NOMO-1 treated with dmso at 0.1 percent for 144 hours (cell line): Measurements from ENCODE around the gene PDS5A.
"Not testable (repeated sequence)": the region's sequence is repeated elsewhere in the genome, so short reads cannot be mapped to it uniquely, and the experiment has no call there.

ENCODE experiments used
- DNase-seq: peaks from one replicate; lab custom pipeline; 2025; ENCODE audit not compliant: unreplicated experiment; lab: John Stamatoyannopoulos, UW

Gene PDS5A, protein sequence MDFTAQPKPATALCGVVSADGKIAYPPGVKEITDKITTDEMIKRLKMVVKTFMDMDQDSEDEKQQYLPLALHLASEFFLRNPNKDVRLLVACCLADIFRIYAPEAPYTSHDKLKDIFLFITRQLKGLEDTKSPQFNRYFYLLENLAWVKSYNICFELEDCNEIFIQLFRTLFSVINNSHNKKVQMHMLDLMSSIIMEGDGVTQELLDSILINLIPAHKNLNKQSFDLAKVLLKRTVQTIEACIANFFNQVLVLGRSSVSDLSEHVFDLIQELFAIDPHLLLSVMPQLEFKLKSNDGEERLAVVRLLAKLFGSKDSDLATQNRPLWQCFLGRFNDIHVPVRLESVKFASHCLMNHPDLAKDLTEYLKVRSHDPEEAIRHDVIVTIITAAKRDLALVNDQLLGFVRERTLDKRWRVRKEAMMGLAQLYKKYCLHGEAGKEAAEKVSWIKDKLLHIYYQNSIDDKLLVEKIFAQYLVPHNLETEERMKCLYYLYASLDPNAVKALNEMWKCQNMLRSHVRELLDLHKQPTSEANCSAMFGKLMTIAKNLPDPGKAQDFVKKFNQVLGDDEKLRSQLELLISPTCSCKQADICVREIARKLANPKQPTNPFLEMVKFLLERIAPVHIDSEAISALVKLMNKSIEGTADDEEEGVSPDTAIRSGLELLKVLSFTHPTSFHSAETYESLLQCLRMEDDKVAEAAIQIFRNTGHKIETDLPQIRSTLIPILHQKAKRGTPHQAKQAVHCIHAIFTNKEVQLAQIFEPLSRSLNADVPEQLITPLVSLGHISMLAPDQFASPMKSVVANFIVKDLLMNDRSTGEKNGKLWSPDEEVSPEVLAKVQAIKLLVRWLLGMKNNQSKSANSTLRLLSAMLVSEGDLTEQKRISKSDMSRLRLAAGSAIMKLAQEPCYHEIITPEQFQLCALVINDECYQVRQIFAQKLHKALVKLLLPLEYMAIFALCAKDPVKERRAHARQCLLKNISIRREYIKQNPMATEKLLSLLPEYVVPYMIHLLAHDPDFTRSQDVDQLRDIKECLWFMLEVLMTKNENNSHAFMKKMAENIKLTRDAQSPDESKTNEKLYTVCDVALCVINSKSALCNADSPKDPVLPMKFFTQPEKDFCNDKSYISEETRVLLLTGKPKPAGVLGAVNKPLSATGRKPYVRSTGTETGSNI (N-terminal part only)

DNA sequence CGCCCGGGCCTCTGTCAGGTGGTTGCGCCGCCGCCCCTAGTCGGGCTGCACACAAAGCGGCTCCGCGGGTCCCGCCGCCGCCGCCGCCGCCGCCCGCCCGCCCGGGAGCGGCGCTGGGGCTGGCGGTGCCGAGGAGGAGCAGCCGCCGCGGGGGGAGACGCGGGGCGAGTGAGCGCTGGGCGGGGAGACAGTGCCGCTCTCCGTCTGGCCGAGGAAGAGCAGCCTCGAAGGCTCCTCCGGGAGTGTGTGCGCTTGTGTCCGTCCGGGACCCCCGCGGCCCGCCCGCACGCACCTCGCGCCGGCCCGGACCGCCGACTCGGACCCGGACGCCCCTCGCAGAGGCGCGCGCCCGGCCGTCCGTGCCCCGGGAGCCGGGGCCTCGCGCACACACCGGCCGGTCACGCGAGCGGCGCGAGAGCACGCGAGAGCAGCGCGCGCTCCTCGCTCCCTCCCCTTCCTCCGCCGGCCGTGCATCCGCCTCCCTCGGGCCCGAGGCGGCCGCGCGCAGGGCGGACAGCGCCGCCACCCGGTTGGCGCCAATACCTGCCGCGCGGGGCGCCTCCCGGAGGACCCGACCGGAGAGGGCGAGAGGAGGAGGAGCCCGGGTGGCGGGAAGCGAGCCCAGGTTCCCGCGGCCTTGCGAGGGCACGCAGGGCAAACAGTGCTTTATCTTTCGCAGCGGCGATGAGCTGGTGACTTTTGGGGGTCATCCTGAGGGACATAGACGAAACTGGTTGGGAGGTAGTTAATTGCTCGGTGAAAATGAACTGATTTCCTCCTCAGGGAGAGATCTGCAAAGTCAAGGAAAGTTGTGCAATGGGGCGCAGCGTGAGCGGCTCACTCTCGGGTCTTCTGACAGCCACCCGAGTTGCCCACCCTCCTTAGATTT, at the start of gene PDS5A:
PDS5A (minus strand) TSS at position 423 of the 889 bp plus-strand sequence. CDS start 1,334 bp downstream, outside the sequence.
- DNase-seq, result peak; percentile 91

DNA sequence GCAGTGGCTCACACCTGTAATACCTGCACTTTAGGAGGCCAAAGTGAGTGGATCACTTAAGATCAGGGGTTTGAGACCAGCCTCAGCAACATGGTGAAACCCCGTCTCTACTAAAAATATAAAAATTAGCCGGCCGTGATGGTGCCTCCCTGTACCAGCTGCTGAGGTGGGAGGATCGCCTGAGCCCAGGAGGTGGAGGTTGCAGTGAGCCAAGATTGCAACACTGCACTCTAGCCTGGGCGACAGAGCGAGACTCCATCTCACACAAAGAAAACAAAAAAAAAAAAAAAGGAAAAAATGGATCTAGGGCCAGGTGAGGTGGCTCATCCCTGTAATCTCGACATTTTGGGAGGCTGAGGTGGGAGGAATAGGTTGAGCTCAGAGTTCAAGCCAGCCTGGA, 46.3 kb upstream of the PDS5A start:
- DNase-seq, result not testable (repeated sequence)

DNA sequence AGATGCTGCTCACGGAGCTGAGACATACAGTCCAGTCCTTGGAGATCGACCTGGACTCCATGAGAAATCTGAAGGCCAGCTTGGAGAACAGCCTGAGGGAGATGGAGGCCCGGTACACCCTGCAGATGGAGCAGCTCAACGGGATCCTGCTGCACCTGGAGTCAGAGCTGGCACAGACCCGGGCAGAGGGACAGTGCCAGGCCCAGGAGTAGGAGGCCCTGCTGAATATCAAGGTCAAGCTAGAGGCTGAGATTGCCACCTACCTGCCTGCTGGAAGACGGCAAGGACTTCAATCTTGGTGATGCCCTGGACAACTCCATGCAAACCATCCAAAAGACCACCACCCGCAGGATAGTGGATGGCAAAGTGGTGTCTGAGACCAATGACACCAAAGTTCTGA, 43.4 kb upstream of the PDS5A start:
- not testable (repeated sequence) for DNase-seq

DNA sequence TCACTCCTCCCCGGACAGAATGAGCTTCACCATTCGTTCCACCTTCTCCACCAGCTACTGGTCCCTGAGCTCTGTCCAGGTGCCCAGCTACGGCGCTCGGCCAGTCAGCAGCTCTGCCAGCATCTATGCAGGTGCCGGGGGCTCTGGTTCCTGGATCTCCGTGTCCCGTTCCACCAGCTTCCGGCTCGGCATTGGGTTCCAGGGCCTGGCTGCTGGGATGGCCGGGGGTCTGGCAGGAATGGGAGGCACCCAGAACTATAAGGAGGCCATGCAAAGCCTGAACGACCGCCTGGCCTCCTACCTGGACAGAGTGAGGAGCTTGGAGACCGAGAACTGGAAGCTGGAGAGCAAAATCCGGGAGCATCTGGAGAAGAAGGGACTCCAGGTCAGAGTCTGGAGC, 42.5 kb upstream of the PDS5A start:
- no peak for DNase-seq

DNA sequence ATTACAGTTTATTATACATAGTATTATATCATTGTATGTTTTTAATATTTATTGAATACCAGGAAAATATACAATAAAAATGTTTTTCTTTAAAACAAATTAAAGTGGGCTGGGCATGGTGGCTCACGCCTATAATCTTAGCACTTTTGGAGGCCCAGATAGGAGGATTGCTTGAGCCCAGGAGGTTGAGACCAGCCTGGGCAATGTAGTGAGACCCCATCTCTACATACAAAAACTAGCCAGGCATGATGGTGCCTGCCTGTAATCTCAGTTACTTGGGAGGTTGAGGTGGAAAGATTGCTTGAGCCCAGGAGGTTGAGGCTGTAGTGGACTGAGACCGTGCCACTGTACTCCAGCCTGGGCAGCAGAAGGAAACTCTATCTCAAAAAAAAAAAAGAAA, 38.3 kb upstream of the PDS5A start:
- DNase-seq, result no peak

DNA sequence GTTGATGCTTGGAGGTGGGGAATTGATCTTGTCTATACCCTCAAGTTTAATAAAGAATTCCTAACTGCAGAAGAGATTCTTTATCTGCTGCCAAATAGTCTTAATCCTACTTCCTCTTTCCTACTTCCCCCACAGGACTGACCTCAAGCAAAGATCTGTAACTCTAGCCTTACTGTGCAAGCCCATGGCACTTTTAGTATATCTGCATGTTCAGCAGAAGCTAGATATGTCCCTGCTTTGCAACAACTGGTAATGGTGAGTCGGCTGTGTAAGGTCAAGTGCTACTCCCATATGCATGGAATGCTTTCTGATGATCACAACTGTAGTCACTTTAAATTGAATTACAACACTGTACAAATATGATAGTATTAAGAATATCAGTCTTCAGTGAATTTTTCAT, 26.3 kb upstream of the PDS5A start:
- peak; percentile 86 for DNase-seq

DNA sequence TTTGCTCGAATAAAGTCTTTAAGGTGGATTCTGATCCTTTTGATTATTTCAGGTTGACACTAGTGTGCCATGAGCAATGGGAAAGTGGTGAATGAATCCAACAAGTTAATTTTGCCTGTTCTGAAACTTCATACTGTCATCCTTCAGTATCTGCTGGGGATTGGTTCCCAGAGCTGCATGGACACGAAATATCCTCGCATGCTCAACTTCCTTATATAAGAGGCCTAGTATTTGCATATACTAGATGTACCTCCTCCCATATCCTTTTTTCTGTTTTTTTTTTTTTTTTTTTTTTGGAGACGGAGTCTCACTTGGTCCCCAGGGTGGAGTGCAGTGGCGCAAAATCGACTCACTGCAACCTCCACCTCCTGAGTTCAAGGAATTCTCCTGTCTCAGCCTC, 23.0 kb upstream of the PDS5A start:
- no peak for DNase-seq

DNA sequence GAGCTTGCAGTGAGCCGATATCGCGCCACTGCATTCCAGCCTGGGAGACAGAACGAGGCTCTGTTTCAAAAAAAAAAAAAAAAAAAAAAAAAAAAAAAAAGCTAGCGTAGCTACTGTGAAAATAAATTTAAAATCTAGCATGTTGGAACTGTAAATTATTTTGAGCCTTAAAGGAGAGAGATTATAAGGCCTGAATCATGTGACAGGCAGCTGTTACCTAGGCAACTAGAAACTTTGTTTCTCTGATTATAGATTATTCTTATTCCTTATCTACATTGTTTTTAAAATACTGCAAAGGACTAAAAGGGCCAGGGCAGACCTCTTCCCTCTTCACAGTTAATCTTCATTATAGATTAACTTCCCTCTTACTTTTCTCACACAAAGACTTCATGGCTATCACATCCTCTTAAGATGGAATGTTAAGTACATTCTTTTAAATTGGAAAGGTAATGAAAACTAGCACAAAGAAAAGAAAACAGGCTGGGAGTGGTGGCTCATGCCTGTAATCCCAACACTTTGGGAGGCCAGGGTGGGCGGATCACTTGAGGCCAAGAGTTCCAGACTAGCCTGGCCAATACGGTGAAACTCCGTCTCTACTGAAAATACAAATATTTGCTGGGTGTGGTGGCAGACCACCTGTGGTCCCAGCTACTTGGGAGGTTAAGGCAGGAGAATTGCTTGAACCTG, 21.1 kb upstream of the PDS5A start:
- no peak for DNase-seq

DNA sequence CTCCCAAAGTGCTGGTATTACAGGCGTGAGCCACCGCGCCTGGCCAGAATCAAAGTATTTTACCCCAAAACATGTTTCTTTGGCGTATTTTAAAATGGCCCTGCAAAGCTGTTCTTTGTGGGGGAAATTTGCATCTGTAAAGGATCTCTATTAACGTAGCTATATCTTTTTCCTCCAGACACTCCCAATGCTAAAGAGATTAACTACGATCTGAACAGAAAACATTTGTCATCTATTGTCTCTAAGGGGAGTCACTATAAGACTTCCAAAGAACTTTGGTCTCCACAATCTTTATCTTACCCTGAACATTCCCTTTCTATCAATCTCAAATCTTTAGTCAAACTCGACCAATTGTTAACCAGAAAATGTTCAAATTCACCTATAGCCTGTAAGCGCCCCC, 19.1 kb upstream of the PDS5A start:
- DNase-seq, result no peak

DNA sequence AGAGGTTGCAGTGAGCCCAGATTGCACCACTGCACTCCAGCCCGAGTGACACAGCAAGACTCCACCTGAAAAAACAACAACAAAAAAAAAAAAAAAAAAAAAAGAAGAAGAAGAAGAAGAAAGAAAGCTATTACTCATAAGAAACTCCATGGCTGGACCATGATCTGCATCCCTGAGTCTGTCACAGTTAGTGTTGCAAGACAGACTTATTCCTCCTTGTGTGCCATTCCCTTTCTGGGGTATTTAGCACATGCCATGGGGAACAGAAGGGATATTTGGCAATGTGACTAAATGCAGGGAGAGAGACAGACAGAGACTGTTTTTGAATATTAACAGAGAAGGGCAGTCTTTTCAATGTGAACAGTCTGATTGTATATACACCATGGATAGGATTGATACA, 16.7 kb upstream of the PDS5A start:
- no peak for DNase-seq

DNA sequence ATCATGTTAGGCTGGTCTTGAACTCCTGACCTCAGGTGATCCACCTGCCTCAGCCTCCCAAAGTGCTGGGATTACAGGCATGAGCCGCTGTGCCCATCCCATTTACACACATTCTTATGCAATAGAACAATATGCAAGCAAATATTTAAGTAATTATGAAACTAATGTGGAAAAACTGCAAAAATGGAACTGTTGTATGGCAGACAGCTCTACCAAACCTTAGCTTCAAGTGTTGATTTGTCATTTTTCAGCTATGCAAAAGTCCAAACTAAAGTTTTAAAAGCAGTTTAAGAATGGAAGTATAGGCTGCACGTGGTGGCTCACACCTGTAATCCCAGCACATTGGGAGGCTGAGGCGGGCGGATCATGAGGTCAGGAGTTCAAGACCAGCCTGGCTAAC, 11.7 kb upstream of the PDS5A start:
- not testable (repeated sequence) for DNase-seq

DNA sequence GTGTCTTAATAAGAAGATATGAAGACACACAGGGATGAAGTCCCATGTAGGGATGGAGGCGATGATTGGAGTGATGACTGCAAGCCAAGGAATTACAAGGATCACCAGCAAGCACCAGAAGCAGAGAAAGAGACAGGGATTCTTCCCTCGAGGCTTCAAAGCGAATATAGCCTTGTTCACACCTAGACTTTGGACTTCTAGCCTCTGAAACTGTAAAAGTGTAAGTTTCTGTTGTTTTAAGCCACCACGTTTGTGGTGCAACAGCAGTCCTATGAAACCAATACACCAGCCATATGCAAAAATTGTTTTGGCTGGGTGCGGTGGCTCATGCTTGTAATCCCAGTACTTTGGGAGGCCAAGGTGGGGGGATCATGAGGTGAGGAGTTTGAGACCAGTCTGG, 9.8 kb upstream of the PDS5A start:
- DNase-seq, result no peak

DNA sequence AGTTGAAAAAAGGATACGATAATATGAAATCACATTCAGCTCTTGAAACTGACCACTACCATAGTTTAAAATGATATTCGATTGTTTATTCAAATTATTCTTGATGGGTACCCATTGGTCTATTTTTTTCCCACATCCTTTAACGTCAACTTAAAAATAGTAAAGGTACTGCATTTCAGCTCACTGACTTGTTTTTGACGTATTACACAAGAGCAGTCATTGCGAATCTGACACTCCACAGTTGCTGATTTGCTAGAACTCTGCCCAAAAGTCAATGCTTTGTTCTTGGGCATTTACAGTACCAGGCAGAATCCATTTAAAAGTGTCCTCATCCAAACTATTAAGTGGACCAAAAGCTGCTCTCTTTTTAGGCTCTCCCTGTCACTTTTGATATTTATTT, 1.2 kb upstream of the PDS5A start:
- DNase-seq, result no peak

DNA sequence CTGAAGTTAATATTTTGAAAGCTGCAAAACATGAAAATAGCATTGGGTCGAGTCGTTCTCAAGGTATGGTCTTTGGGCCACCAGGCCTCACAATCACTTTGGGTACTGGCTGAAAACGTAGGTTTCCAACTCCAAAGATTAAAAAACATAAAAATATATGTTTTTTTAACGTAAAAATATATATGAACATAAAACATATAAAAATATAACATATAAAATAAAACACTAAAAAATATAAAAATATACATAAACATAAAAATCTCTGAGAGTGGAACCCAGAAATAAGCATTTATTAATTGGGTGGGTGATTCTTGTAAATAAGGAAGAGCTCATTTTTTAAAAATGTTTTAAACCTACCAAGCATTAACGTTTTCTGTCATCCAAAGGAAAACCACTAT, 666 bp upstream of the PDS5A start:
- DNase-seq, result no peak

DNA sequence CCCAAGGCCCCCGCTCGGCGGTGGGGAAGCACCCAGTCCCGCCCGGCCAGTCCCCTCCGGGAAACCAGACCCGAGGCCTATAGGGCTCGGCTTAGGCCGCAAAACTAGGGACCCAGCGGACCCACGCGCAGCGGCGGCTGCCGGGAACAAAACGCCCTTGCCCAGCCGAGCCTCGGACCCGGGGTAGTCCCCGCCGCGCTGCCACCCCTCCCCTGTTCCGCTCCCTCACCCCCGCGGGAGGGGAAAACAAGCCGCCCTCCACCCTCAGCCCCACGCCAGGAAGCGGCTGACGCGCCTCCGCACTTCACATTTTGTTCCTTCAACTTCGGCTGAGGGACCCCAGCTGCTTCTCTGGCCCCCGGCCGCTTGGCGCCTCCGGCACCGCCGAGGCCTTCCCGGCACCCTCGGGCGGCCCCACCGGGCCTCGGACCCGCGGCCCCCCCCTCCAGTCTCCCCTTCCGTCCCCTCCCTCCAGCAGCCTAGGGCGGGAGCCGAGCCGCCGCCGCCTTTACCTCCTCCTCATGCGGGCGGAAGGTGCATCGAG, 694 bp downstream of the PDS5A start:
- no peak for DNase-seq

DNA sequence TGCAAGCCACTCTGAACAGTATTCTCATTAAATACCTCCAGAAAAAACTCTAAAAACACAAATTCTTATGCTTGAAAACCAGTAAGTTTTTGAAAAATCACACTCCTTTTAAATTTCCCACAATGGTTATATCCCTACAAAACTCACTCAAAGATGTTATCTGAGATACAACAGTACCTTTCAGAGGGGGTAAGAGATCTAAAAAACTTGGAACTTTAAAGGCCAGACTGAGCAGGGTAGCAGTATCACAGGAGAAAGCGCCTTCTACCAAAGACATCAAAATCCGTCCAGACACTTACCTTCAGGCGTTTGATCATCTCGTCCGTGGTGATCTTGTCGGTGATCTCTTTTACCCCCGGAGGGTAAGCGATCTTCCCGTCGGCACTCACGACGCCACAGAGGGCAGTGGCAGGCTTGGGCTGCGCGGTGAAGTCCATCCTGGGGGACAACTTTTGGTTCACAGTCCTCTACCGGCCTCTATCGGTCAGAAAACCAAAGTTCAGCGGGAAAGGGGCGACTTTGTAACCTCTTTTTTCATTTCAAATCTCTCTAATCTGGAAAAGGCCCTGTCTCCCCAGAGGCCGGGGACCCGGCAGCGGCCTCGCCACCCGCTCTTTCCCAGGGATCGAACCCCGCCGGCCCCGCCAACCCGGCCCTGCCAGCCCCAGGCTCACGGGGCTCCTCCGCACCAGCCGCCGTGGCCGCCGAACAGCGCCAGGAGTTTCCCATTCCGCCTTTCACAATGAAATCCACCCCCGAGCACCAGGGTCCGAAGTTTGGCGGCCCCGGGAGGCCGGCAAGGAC, 1.4 kb downstream of the PDS5A start:
- DNase-seq, result peak; percentile 47

DNA sequence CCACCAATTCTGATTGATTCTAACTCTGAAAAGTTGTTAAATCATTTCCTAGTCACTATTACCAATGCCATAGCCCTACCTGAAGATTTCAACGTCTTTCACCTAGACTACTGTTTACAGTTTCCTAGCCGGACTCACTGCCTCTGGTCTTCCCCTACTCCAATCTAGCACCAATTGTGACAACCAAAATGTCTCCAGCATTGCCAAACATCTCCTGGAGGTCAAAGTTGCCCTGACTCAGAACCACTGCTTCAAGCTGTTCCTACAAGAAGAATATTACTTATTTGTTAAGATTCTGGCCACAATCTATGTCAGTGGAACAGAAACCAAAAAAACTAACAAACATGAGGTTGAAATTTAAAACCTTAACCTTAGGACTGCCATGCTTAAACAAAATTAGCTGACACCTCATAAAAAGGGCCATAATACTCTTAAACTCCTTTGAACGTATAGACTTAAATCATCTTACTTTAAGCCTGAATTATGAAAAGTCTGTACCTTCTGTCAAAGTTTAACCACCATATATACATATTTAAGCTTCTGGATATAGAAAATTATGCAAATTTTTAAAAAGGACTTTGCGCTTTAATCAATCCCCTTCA, 2.1 kb downstream of the PDS5A start:
- no peak for DNase-seq

DNA sequence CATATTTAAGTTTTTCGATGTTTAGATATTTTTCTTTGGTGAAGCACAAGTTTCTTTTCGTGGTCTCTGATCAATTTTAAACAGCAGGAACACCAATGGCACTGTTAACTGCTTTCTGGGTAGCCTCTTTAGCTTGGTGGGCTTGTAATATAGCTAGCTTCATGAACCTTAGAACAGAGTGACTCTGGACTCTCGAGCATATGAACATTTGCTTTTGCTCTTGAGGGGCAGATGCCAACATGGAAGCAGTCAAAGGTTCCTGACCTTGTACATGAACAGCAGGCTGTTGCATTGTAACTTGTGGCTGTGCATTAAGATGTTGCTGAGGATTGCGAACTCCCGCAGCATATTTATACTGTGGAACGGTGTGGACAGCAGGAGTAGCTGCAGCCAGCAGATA, 4.7 kb downstream of the PDS5A start:
- not testable (repeated sequence) for DNase-seq
